GM12878 (cell line): Measurements from ENCODE around the gene DGKE. TPM values are rescaled to one million over a fixed set of nuclear protein-coding genes. Genes with fewer than 3 reads are reported as not detected.

Experiments used
- ATAC-seq: fragments of 200-7000 bp; cut with Tn5 transposase; 3 replicates; pipeline ENCODE4 v1.9.1; 2020; ENCODE audit warnings: mild to moderate bottlenecking, moderate library complexity
- BruUV-seq: library from RNA; stranded (reverse); fragments of 400-500 nt; replicated peaks from 2 replicates; lab custom pipeline; 2021; lab: Mats Ljungman, UMichigan
- CTCF ChIA-PET: fragments of 300-600 bp; sonication (Branson Sonifier 250); formaldehyde crosslinking; extraction: SDS; loops from one replicate; lab custom pipeline; 2021; ENCODE audit warnings: inconsistent platforms; lab: Yijun Ruan, JAX
- POLR2A ChIA-PET: fragments of 350-600 bp; formaldehyde crosslinking; extraction: SDS; loops from one replicate; lab custom pipeline; 2021; ENCODE audit warnings: inconsistent platforms; lab: Charles Lee
- RAD21 ChIA-PET: fragments of 300-600 bp; sonication (Branson Sonifier 250); formaldehyde crosslinking; loops from one replicate; lab custom pipeline; 2023; ENCODE audit warnings: antibody characterized with exemption; ENCODE audit not compliant: unreplicated experiment; lab: Charles Lee
- SMC1A ChIA-PET: fragments of 300-600 bp; sonication (Branson Sonifier 250); formaldehyde crosslinking; loops from one replicate; lab custom pipeline; 2023; ENCODE audit not compliant: unreplicated experiment, uncharacterized antibody; lab: Charles Lee
- DNase-seq: peaks from one replicate; pipeline ENCODE4 v3.0.0-alpha.2; 2011; ENCODE audit warnings: low read depth, low spot score
- FAIRE-seq: peaks from 3 replicates; lab custom pipeline; 2011; peaks lifted over from hg19 to GRCh38; lab: Jason Lieb, UNC
- H2AFZ ChIP-seq: 2 replicates; pipeline ENCODE4 v1.6.0; 2011; ENCODE audit warnings: low read depth, low read length, control low read depth; ENCODE audit not compliant: control insufficient read depth
- H3K27ac ChIP-seq: 2 replicates; pipeline ENCODE4 v1.5.1; 2011; ENCODE audit warnings: control low read depth; ENCODE audit not compliant: control insufficient read depth, insufficient read depth
- H3K27me3 ChIP-seq, 2 experiments: replicated peaks in 1 of 2; 2 replicates each; pipeline versions ENCODE4 v1.6.0 to v1.6.1; 2011; ENCODE audit warnings: low read length in 1 of 2; ENCODE audit not compliant: control insufficient read depth in 2 of 2, insufficient read depth in 2 of 2
- H3K36me3 ChIP-seq, 2 experiments: 2 replicates each; pipeline ENCODE4 v1.5.1; 2011; ENCODE audit warnings: low read length in 1 of 2; ENCODE audit not compliant: control insufficient read depth in 2 of 2, insufficient read depth in 2 of 2
- H3K4me1 ChIP-seq: 2 replicates; pipeline ENCODE4 v1.6.1; 2011; ENCODE audit warnings: mild to moderate bottlenecking, low read length, moderate library complexity, mixed read lengths; ENCODE audit not compliant: control insufficient read depth, insufficient read depth
- H3K4me2 ChIP-seq: 2 replicates; pipeline ENCODE4 v1.6.0; 2011; ENCODE audit warnings: control low read depth; ENCODE audit not compliant: control insufficient read depth, insufficient read depth
- H3K4me3 ChIP-seq: fragments of 200-600 bp; sonication (generic); 2 replicates; pipeline ENCODE4 v1.5.1; 2016
- H3K79me2 ChIP-seq: 2 replicates; pipeline ENCODE4 v1.6.0; 2011; ENCODE audit warnings: low read length; ENCODE audit not compliant: control insufficient read depth, insufficient read depth
- H3K9ac ChIP-seq: 2 replicates; pipeline ENCODE4 v1.8.0; 2011; ENCODE audit warnings: low read length, control low read depth, mixed read lengths; ENCODE audit not compliant: control insufficient read depth, insufficient read depth
- H3K9me3 ChIP-seq: replicated peaks from 3 replicates; pipeline ENCODE4 v1.5.1; 2011; ENCODE audit warnings: mild to moderate bottlenecking, low read length; ENCODE audit not compliant: control insufficient read depth, insufficient read depth
- H4K20me1 ChIP-seq: 2 replicates; pipeline ENCODE4 v1.6.0; 2011; ENCODE audit not compliant: control insufficient read depth, insufficient read depth
- BHLHE40 ChIP-seq, 2 experiments: fragments of 450-650 bp in 1 of 2; IDR thresholded peaks; 2 replicates each; pipeline ENCODE4 v1.6.1; 2011 to 2017; ENCODE audit warnings: low read depth in 2 of 2, borderline replicate concordance in 1 of 2, improper control_type of control experiment in 1 of 2, low read length in 1 of 2, mild to moderate bottlenecking in 1 of 2
- ELK1 ChIP-seq: IDR thresholded peaks from 2 replicates; pipeline ENCODE4 v1.6.1; 2012; ENCODE audit warnings: low read depth, low read length, improper control_type of control experiment
- IRF5 ChIP-seq: fragments of 450-650 bp; IDR thresholded peaks from 2 replicates; pipeline ENCODE4 v1.6.1; 2017; ENCODE audit warnings: borderline replicate concordance
- MEF2A ChIP-seq: IDR thresholded peaks from 2 replicates; pipeline ENCODE4 v1.6.1; 2011; ENCODE audit warnings: low read depth, mild to moderate bottlenecking, low read length, moderate library complexity; ENCODE audit not compliant: insufficient read depth
- POU2F2 ChIP-seq: IDR thresholded peaks from 3 replicates; pipeline ENCODE4 v1.6.1; 2011; ENCODE audit warnings: low read depth, mild to moderate bottlenecking, low read length, borderline replicate concordance
- PRDM15 ChIP-seq: fragments of 450-650 bp; formaldehyde crosslinking; IDR thresholded peaks from 2 replicates; pipeline ENCODE4 v1.4.0; 2020; ENCODE audit warnings: mild to moderate bottlenecking, moderate library complexity
- RBBP5 ChIP-seq: fragments of 200-600 bp; sonication (generic); conservative IDR thresholded peaks from 2 replicates; pipeline ENCODE4 v1.6.1; 2016
- RCOR1 ChIP-seq: conservative IDR thresholded peaks from 2 replicates; pipeline ENCODE4 v1.6.1; 2012; ENCODE audit warnings: low read depth, low read length, improper control_type of control experiment
- SUPT20H ChIP-seq: IDR thresholded peaks from 2 replicates; pipeline ENCODE4 v1.6.1; 2011; ENCODE audit warnings: low read depth, mild to moderate bottlenecking, low read length, moderate library complexity, borderline replicate concordance; ENCODE audit not compliant: control insufficient read depth
- YY1 ChIP-seq: IDR thresholded peaks from 2 replicates; pipeline ENCODE4 v1.6.1; 2011; ENCODE audit warnings: low read depth, mild to moderate bottlenecking, low read length
- ZBTB33 ChIP-seq: fragments of 450-650 bp; IDR thresholded peaks from 2 replicates; pipeline ENCODE4 v1.6.1; 2017; ENCODE audit warnings: mild to moderate bottlenecking
- WGBS: methylation state at CpG from one replicate; pipeline ENCODE4 v1.1.6; 2016; ENCODE audit warnings: low lambda C conversion rate; ENCODE audit not compliant: insufficient replicate concordance, insufficient coverage; ENCODE audit errors: missing lambda C conversion rate; 5-methylcytosine and 5-hydroxymethylcytosine counted together
- in situ Hi-C: fragments of 300-500 bp; cut with MboI; formaldehyde crosslinking; loops from 9 replicates; pipeline ENCODE4 v1.14.3; 2018; ENCODE audit warnings: mixed read lengths
- intact Hi-C: fragments of 100-400 bp; cut with micrococcal nuclease; formaldehyde crosslinking; loops from one replicate; pipeline ENCODE4 v1.14.2; 2022; ENCODE audit not compliant: unreplicated experiment
- polyA plus RNA-seq, 11 experiments: library from polyadenylated mRNA; depleted of rRNA in 4 of 11; unstranded in 6 of 11; stranded (reverse) in 5 of 11; fragments of >200 nt; fragmentation: Nextera tagmentation in 4 of 11; fragmentation: Illumina TruSeq in 1 of 11; extraction: Ambion mirVana in 4 of 11; extraction: Trizol in 1 of 11; gene quantifications; 1 replicate in 1 of 11; 2 replicates in 10 of 11; pipeline versions ENCODE4 v1.2.1 to v1.2.3, GENCODE V29; 2011 to 2016; ENCODE audit warnings: inconsistent platforms in 2 of 11, missing spikeins in 2 of 11, low read depth in 1 of 11
- total RNA-seq, 4 experiments: library from RNA; depleted of rRNA in 3 of 4; stranded (reverse); fragments of >200 nt in 3 of 4; fragmentation: Illumina TruSeq in 1 of 4; extraction: Trizol in 1 of 4; gene quantifications; 2 replicates each; pipeline versions ENCODE4 v1.2.1 to v1.2.3, GENCODE V29; 2013 to 2021
- TF ChIP-seq, protein P1 (sequence below): IDR thresholded peaks from 2 replicates; pipeline ENCODE4 v1.6.1; 2011; ENCODE audit warnings: low read depth, low read length, improper control_type of control experiment, borderline replicate concordance

The DGKE gene
- total and polyA plus RNA-seq, 10 of the 15 experiments (the other 5 are each of a cell fraction or from before 2014, with no cell fraction given): 2.8 to 18.0 (median 11.6) TPM

- SMC1A ChIA-PET: interaction anchor here (1.2 kb wide), 1 partner anchor 47 kb away, joined by 5 read pairs; no protein-coding TSS in a partner anchor
- Histone ChIP-seq H3K36me3 (no peaks in the 10 kb centered on the region; a peak in 1 of 4 replicates), H3K4me3 (no peak overlapping the region), H4K20me1 (no peaks in the 10 kb centered on the region), H2AFZ (no peak overlapping the region), H3K9ac (no peak overlapping the region), H3K27me3 (no peaks in the 10 kb centered on the region), H3K4me1 (peaks cover 9% of the 10 kb centered on the region), H3K79me2 (no peaks in the 10 kb centered on the region), H3K9me3 (peaks cover 10% of the 10 kb centered on the region), H3K27ac (no peak overlapping the region; the same call in 1 of the 2 replicates), H3K4me2 (no peak overlapping the region)
- no peak for DNase-seq
- intact Hi-C loops (no loop called here), in situ Hi-C loops (no loop called here)
- POLR2A ChIA-PET: interaction anchor here (1.3 kb wide), 1 partner anchor 45 kb away, joined by 4 read pairs; the partner anchor contains the start of gene TRIM25
- 97% methylated on average over 3 of the region's 3 CpGs for WGBS
- no peak for ATAC-seq
- no peak for FAIRE-seq
- BruUV-seq: no TSS peak
- RAD21 ChIA-PET: interaction anchor here (0.7 to 3.2 kb wide), 4 partner anchors 31 to 49 kb away, joined by 3 to 10 read pairs (median 3); partner anchors contain the start of genes C17orf67 and DGKE
- CTCF ChIA-PET: interaction anchor here (1.0 to 2.2 kb wide), 2 partner anchors 14 to 49 kb away, joined by 3 to 7 read pairs; no protein-coding TSS in a partner anchor
- no peak for TF ChIP-seq MEF2A
- TF ChIP-seq ZBTB33: no peak
- TF ChIP-seq PRDM15 (CRISPR knock-in tag): no peak
- no peak for TF ChIP-seq BHLHE40 (IDR thresholded peaks at IDR 0.05; ENCODE audit: borderline replicate concordance in 1 of 2, low read depth in 2 of 2, low read length in 1 of 2)
- no peak for TF ChIP-seq RCOR1
- no peak for TF ChIP-seq SUPT20H
- TF ChIP-seq POU2F2: no peak
- TF ChIP-seq, protein P1, sequence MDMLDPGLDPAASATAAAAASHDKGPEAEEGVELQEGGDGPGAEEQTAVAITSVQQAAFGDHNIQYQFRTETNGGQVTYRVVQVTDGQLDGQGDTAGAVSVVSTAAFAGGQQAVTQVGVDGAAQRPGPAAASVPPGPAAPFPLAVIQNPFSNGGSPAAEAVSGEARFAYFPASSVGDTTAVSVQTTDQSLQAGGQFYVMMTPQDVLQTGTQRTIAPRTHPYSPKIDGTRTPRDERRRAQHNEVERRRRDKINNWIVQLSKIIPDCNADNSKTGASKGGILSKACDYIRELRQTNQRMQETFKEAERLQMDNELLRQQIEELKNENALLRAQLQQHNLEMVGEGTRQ: no peak
- no peak for TF ChIP-seq ELK1
- TF ChIP-seq IRF5: no peak
- TF ChIP-seq RBBP5: no peak
- TF ChIP-seq YY1: no peak
Measured at GRCh38 chr17:56868716-56869115, 34.8 kb downstream of the DGKE start.
